ENCODE results near the gene SP100.

The SP100 gene

DNA sequence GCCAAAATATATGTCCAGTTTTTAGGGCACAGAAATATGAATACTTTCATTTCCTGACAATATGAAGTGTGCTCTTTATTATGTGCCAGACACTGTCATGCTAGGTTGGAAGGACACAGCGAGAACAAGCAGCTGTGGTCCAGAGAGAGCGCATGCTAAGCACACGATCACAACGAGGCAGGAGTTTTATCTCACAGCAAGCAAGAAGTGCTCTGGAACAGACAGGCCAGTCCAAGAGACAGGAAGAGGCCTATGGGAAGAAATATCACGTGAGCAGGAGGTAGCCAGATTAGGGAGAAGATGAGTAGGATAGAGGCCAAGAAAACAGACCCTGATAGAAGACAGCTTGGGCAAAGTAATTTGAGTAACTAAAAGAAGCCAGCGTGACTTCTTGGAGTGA lies 161.1 kb downstream of the SP100 start:
- H3K4me1 ChIP-seq (ENCODE audit: insufficient read depth, low read length, poor library complexity, severe bottlenecking), result peaks cover 19% of the 10 kb centered on the region
- no peaks in the 10 kb centered on the region for H3K9me2 ChIP-seq (replicated peaks; ENCODE audit: low read depth, low read length)
- H3F3A ChIP-seq (ENCODE audit: low read depth), result no peaks in the 10 kb centered on the region
- peak overlapping the region; percentile 5; the same call in 1 of the 2 replicates for H2AFZ ChIP-seq (ENCODE audit: low read length)
- H3K4me3 ChIP-seq (ENCODE audit: low read length, poor library complexity, severe bottlenecking), result no peak overlapping the region
- no peaks in the 10 kb centered on the region for H3K27me3 ChIP-seq (ENCODE audit: insufficient read depth, low read length, poor library complexity, severe bottlenecking)
- H3K4me2 ChIP-seq (ENCODE audit: low read depth, low read length, poor library complexity, severe bottlenecking), result no peak overlapping the region
- H3K36me3 ChIP-seq (ENCODE audit: insufficient read depth, low read length), result no peaks in the 10 kb centered on the region
- no peaks in the 10 kb centered on the region for H3K79me2 ChIP-seq (ENCODE audit: insufficient read depth, low read length)
- no peak overlapping the region for H3K9ac ChIP-seq (ENCODE audit: low read depth, low read length, poor library complexity, severe bottlenecking)
- no peak for TF ChIP-seq EZH2phosphoT487 (IDR thresholded peaks at IDR 0.05; ENCODE audit: borderline replicate concordance)
- TF ChIP-seq, protein P1, sequence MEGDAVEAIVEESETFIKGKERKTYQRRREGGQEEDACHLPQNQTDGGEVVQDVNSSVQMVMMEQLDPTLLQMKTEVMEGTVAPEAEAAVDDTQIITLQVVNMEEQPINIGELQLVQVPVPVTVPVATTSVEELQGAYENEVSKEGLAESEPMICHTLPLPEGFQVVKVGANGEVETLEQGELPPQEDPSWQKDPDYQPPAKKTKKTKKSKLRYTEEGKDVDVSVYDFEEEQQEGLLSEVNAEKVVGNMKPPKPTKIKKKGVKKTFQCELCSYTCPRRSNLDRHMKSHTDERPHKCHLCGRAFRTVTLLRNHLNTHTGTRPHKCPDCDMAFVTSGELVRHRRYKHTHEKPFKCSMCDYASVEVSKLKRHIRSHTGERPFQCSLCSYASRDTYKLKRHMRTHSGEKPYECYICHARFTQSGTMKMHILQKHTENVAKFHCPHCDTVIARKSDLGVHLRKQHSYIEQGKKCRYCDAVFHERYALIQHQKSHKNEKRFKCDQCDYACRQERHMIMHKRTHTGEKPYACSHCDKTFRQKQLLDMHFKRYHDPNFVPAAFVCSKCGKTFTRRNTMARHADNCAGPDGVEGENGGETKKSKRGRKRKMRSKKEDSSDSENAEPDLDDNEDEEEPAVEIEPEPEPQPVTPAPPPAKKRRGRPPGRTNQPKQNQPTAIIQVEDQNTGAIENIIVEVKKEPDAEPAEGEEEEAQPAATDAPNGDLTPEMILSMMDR (conservative IDR thresholded peaks at IDR 0.05; ENCODE audit: low read length), result no peak
- no peaks in the 10 kb centered on the region for H4K20me1 ChIP-seq (ENCODE audit: insufficient read depth, low read length, poor library complexity, severe bottlenecking)
- no peaks in the 10 kb centered on the region for H3K9me3 ChIP-seq (ENCODE audit: insufficient read depth, low read depth, low read length)

DNA sequence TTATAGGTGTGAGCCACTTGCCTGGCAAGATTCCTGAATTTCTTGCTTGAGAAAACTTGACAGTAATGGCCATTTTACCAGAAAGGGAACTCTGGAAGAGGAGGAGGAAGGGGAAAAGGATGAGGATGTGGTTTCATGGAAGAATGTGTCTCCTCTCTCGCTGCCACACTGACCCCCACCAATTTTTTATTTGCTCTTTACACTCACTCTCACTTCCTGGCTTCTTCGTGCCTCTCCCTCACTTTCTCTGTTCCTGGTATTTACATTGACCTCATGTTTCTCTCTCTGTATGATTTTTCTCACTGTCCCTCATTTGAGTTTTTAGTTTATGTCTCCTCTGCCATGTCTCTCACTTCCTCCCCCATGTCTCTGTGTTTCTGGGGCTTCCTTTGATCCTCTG lies 162.1 kb downstream of the SP100 start:
- TF ChIP-seq, protein P1 (conservative IDR thresholded peaks at IDR 0.05; ENCODE audit: low read length), result no peak
- TF ChIP-seq EZH2phosphoT487 (IDR thresholded peaks at IDR 0.05; ENCODE audit: borderline replicate concordance), result no peak
- no peaks in the 10 kb centered on the region for H3K9me2 ChIP-seq (replicated peaks; ENCODE audit: low read depth, low read length)
- H3K27me3 ChIP-seq (ENCODE audit: insufficient read depth, low read length, poor library complexity, severe bottlenecking), result no peaks in the 10 kb centered on the region
- H2AFZ ChIP-seq (ENCODE audit: low read length), result peak overlapping the region; percentile 82
- peak overlapping the region; percentile 52 for H3K4me2 ChIP-seq (ENCODE audit: low read depth, low read length, poor library complexity, severe bottlenecking)
- no peaks in the 10 kb centered on the region for H3K79me2 ChIP-seq (ENCODE audit: insufficient read depth, low read length)
- no peaks in the 10 kb centered on the region for H3F3A ChIP-seq (ENCODE audit: low read depth)
- no peaks in the 10 kb centered on the region for H4K20me1 ChIP-seq (ENCODE audit: insufficient read depth, low read length, poor library complexity, severe bottlenecking)
- no peaks in the 10 kb centered on the region for H3K9me3 ChIP-seq (ENCODE audit: insufficient read depth, low read depth, low read length)
- H3K36me3 ChIP-seq (ENCODE audit: insufficient read depth, low read length), result no peaks in the 10 kb centered on the region
- peaks cover 19% of the 10 kb centered on the region for H3K4me1 ChIP-seq (ENCODE audit: insufficient read depth, low read length, poor library complexity, severe bottlenecking)
- no peak overlapping the region for H3K9ac ChIP-seq (ENCODE audit: low read depth, low read length, poor library complexity, severe bottlenecking)
- no peak overlapping the region for H3K4me3 ChIP-seq (ENCODE audit: low read length, poor library complexity, severe bottlenecking)

DNA sequence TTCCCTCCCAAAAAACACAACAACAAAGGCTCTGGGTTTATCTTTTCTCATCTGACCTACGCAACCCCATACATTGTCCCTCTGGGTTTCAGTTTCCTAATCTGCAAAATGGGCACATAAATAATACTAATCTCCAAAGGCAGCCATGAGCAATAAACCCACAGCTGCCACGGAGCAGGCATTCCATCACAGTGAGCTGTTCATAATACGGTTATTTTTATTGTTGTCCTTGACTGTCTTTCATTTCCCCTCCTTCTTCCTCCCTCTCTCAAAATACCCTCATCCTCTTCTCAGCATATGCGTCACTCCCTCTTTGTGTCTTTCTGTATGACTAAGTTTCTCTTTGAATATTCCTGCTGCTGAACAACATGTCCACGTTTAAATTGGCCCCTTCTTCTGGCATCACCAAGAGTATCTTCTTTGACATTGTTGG lies 166.9 kb downstream of the SP100 start:
- Histone ChIP-seq H3K27me3 (ENCODE audit: insufficient read depth, low read length, poor library complexity, severe bottlenecking) (no peaks in the 10 kb centered on the region), H3F3A (ENCODE audit: low read depth) (no peaks in the 10 kb centered on the region), H3K36me3 (ENCODE audit: insufficient read depth, low read length) (no peaks in the 10 kb centered on the region), H3K9me2 (replicated peaks; ENCODE audit: low read depth, low read length) (no peaks in the 10 kb centered on the region), H2AFZ (ENCODE audit: low read length) (no peak overlapping the region), H3K9ac (ENCODE audit: low read depth, low read length, poor library complexity, severe bottlenecking) (no peak overlapping the region), H3K4me3 (ENCODE audit: low read length, poor library complexity, severe bottlenecking) (no peak overlapping the region), H3K79me2 (ENCODE audit: insufficient read depth, low read length) (no peaks in the 10 kb centered on the region), H3K4me2 (ENCODE audit: low read depth, low read length, poor library complexity, severe bottlenecking) (no peak overlapping the region), H3K4me1 (ENCODE audit: insufficient read depth, low read length, poor library complexity, severe bottlenecking) (peaks cover 13% of the 10 kb centered on the region), H4K20me1 (ENCODE audit: insufficient read depth, low read length, poor library complexity, severe bottlenecking) (no peaks in the 10 kb centered on the region), H3K9me3 (ENCODE audit: insufficient read depth, low read depth, low read length) (no peaks in the 10 kb centered on the region)
- TF ChIP-seq, protein P1 (conservative IDR thresholded peaks at IDR 0.05; ENCODE audit: low read length), result no peak
- no peak for TF ChIP-seq EZH2phosphoT487 (IDR thresholded peaks at IDR 0.05; ENCODE audit: borderline replicate concordance)

Data from Loucy (cell line).